ENCODE data around the gene MIF. TPM values are rescaled to one million over a fixed set of nuclear protein-coding genes. Genes with fewer than 3 reads are reported as not detected.

MIF gene
- total RNA-seq, 3 donors from 2014 or later: 142 to 414 (median 209) TPM

GRCh38 chr22:23868580-23868979 is 25.6 kb upstream of the MIF start:
- no peak for TF ChIP-seq CTCF (IDR thresholded peaks at IDR 0.05)
- ATAC-seq: no peak
- H3K4me3 ChIP-seq: no peak overlapping the region
- H3K4me1 ChIP-seq (ENCODE audit: low read depth): no peaks in the 10 kb centered on the region
- intact Hi-C loops (cut with DNase I, micrococcal nuclease): no loop called here
- H3K36me3 ChIP-seq (ENCODE audit: low read depth): no peaks in the 10 kb centered on the region
- DNase-seq: no peak
- H3K9me3 ChIP-seq: no peaks in the 10 kb centered on the region

GRCh38 chr22:23874871-23875270 is 19.3 kb upstream of the MIF start:
- DNase-seq (no peak), ATAC-seq (no peak)
- intact Hi-C loops (cut with DNase I, micrococcal nuclease): no loop called here
- H3K36me3 ChIP-seq (ENCODE audit: low read depth): no peaks in the 10 kb centered on the region
- no peak for TF ChIP-seq CTCF (IDR thresholded peaks at IDR 0.05)
- H3K4me1 ChIP-seq (ENCODE audit: low read depth): no peaks in the 10 kb centered on the region
- no peaks in the 10 kb centered on the region for H3K9me3 ChIP-seq
- H3K4me3 ChIP-seq: no peak overlapping the region

- Histone ChIP-seq H3K9me3 (no peaks in the 10 kb centered on the region), H3K4me3 (no peak overlapping the region), H3K4me1 (ENCODE audit: low read depth) (no peaks in the 10 kb centered on the region), H3K36me3 (ENCODE audit: low read depth) (no peaks in the 10 kb centered on the region)
- DNase-seq (no peak), ATAC-seq (no peak)
- no peak for TF ChIP-seq CTCF (IDR thresholded peaks at IDR 0.05)
- intact Hi-C loops (cut with DNase I, micrococcal nuclease): no loop called here
Observed at GRCh38 chr22:23875801-23876200, 18.4 kb upstream of the MIF start.

GRCh38 chr22:23877566-23877965 is 16.6 kb upstream of the MIF start:
- ATAC-seq: no peak

GRCh38 chr22:23878219-23878618 is 16.0 kb upstream of the MIF start:
- Histone ChIP-seq H3K4me1 (ENCODE audit: low read depth) (no peaks in the 10 kb centered on the region), H3K9me3 (no peaks in the 10 kb centered on the region), H3K4me3 (no peak overlapping the region), H3K36me3 (ENCODE audit: low read depth) (no peaks in the 10 kb centered on the region)
- intact Hi-C loops (cut with DNase I, micrococcal nuclease): no loop called here
- no peak for TF ChIP-seq CTCF (IDR thresholded peaks at IDR 0.05)
- no peak for DNase-seq
- ATAC-seq: no peak

More at GRCh38 chr22:23877566-23877965, 16.6 kb upstream of the MIF start:
- no peaks in the 10 kb centered on the region for H3K9me3 ChIP-seq
- H3K4me1 ChIP-seq (ENCODE audit: low read depth): no peaks in the 10 kb centered on the region
- no peak for TF ChIP-seq CTCF (IDR thresholded peaks at IDR 0.05)
- intact Hi-C loops (cut with DNase I, micrococcal nuclease): no loop called here
- no peak overlapping the region for H3K4me3 ChIP-seq
- no peaks in the 10 kb centered on the region for H3K36me3 ChIP-seq (ENCODE audit: low read depth)
- DNase-seq: no peak

- no peaks in the 10 kb centered on the region for H3K36me3 ChIP-seq (ENCODE audit: low read depth)
- no peak overlapping the region for H3K4me3 ChIP-seq
- DNase-seq (no peak), ATAC-seq (no peak)
- H3K9me3 ChIP-seq: no peaks in the 10 kb centered on the region
- no peaks in the 10 kb centered on the region for H3K4me1 ChIP-seq (ENCODE audit: low read depth)
- TF ChIP-seq CTCF (IDR thresholded peaks at IDR 0.05): no peak
- intact Hi-C loops (cut with DNase I, micrococcal nuclease): no loop called here
Observed at GRCh38 chr22:23882370-23882769, 11.8 kb upstream of the MIF start.

Data from mucosa of descending colon (tissue), 3 donors.